Gastroesophageal sphincter (tissue), 4 donors: ENCODE measurements around the gene BCORL1. TPM values are rescaled to one million over a fixed set of nuclear protein-coding genes. Genes with fewer than 3 reads are reported as not detected.

Source experiments
- ATAC-seq: fragments of 150-250 bp; one replicate; pipeline ENCODE4 v1.9.1; 2016; ENCODE audit warnings: mild to moderate bottlenecking, moderate library complexity
- H3K27ac ChIP-seq, 4 donors: fragments of 200-600 bp; sonication (generic) in 3 of 4; 1 replicate in 3 of 4; 2 replicates in 1 of 4; pipeline ENCODE4 v1.5.1; 2016 to 2019
- H3K27me3 ChIP-seq: fragments of 200-600 bp; sonication (generic); one replicate; pipeline ENCODE4 v1.5.1; 2019
- H3K36me3 ChIP-seq, 2 donors: fragments of 200-600 bp; sonication (generic); one replicate each; pipeline ENCODE4 v1.5.1; 2019; ENCODE audit warnings: control low read depth in 1 of 2
- H3K4me1 ChIP-seq, 3 donors: fragments of 200-600 bp; sonication (generic); 1 replicate in 2 of 3; 2 replicates in 1 of 3; pipeline ENCODE4 v1.5.1; 2016 to 2019; ENCODE audit warnings: control low read depth in 2 of 3
- H3K4me3 ChIP-seq, 2 donors: fragments of 200-600 bp; sonication (generic); one replicate each; pipeline ENCODE4 v1.5.1; 2019; ENCODE audit warnings: mild to moderate bottlenecking in 1 of 2, moderate library complexity in 1 of 2
- H3K9me3 ChIP-seq, 3 donors: fragments of 200-600 bp; sonication (generic); one replicate each; pipeline ENCODE4 v1.5.1; 2017 to 2019; ENCODE audit warnings: control low read depth in 2 of 3
- EP300 ChIP-seq: sonication (generic); formaldehyde crosslinking; IDR thresholded peaks from one replicate; pipeline ENCODE4 v1.6.1; 2017; ENCODE audit warnings: antibody characterized with exemption, mild to moderate bottlenecking
- POLR2A ChIP-seq, 2 donors: fragments of 450-650 bp; IDR thresholded peaks; one replicate each; pipeline ENCODE4 v1.6.1; 2017; ENCODE audit warnings: antibody characterized with exemption in 2 of 2, mild to moderate bottlenecking in 2 of 2, moderate library complexity in 1 of 2
- POLR2AphosphoS5 ChIP-seq: sonication (generic); formaldehyde crosslinking; IDR thresholded peaks from one replicate; pipeline ENCODE4 v1.6.1; 2017; ENCODE audit warnings: antibody characterized with exemption
- WGBS, 2 donors: methylation state at CpG; one replicate each; pipeline ENCODE4 v1.1.5; 2018; ENCODE audit warnings: low coverage in 1 of 2; 5-methylcytosine and 5-hydroxymethylcytosine counted together
- total RNA-seq, 4 donors: library from RNA; depleted of rRNA; stranded (reverse); fragments of >200 nt; gene quantifications; one replicate each; pipeline ENCODE4 v1.1.0, GENCODE V29; 2016
- TF ChIP-seq, protein P1 (sequence below), 4 experiments: fragments of 200-600 bp in 2 of 4; fragments of 450-650 bp in 2 of 4; sonication (generic) in 1 of 4; IDR thresholded peaks; one replicate each; pipeline ENCODE4 v1.5.1; 2017 to 2019; ENCODE audit warnings: antibody characterized with exemption in 4 of 4, mild to moderate bottlenecking in 2 of 4, moderate library complexity in 2 of 4

BCORL1 gene
- total RNA-seq, 4 donors from 2014 or later, result 2.8 to 10.4 (median 6.6) TPM

DNA sequence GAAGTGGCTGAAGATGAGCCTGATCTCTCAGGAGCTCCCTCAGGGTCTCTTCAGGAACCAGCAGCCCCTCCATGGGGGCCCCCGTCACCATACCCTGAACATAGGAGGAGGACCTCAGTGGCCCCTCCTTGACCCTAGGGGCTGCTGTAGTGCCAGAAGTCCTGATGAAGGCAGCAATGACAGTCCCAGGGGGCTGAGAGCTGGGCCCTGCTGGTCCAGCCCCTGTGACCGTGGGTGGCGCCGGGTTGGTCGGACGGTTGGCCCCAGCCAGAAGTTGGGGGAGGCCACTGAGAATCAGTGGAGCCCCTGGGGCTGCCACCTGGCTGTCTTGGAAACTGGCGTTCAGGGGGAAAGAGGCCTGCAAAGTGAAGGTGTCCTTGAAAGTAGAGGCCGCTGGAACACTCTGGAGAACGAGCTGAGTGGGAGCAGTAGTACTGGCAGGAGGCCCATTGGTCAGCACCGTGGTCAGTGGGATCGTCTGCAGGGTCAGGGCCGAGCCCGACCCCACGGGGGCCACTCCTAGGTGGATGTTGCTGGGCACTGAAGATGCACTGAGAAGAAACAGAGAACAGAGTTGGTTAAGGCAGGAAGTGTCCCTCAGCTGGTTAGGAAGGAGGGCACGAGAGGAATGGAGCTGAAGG is 84.7 kb downstream of the BCORL1 start:
- ATAC-seq, result no peak
- Histone ChIP-seq H3K4me1 (no peaks in the 10 kb centered on the region), H3K4me3 (no peak overlapping the region), H3K36me3 (peaks cover 0 to 52% of the 10 kb centered on the region in 2 donors), H3K27ac (no peak overlapping the region), H3K9me3 (no peaks in the 10 kb centered on the region), H3K27me3 (no peaks in the 10 kb centered on the region)
- 60% methylated on average over 1 of the region's 15 CpGs; no CpG with 5 or more reads in 1 of the 2 donors for WGBS, 2 donors
- TF ChIP-seq, protein P1, sequence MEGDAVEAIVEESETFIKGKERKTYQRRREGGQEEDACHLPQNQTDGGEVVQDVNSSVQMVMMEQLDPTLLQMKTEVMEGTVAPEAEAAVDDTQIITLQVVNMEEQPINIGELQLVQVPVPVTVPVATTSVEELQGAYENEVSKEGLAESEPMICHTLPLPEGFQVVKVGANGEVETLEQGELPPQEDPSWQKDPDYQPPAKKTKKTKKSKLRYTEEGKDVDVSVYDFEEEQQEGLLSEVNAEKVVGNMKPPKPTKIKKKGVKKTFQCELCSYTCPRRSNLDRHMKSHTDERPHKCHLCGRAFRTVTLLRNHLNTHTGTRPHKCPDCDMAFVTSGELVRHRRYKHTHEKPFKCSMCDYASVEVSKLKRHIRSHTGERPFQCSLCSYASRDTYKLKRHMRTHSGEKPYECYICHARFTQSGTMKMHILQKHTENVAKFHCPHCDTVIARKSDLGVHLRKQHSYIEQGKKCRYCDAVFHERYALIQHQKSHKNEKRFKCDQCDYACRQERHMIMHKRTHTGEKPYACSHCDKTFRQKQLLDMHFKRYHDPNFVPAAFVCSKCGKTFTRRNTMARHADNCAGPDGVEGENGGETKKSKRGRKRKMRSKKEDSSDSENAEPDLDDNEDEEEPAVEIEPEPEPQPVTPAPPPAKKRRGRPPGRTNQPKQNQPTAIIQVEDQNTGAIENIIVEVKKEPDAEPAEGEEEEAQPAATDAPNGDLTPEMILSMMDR (IDR thresholded peaks at IDR 0.05), result no peak
- TF ChIP-seq POLR2A (IDR thresholded peaks at IDR 0.05) (no peak), EP300 (no peak), POLR2AphosphoS5 (no peak)

DNA sequence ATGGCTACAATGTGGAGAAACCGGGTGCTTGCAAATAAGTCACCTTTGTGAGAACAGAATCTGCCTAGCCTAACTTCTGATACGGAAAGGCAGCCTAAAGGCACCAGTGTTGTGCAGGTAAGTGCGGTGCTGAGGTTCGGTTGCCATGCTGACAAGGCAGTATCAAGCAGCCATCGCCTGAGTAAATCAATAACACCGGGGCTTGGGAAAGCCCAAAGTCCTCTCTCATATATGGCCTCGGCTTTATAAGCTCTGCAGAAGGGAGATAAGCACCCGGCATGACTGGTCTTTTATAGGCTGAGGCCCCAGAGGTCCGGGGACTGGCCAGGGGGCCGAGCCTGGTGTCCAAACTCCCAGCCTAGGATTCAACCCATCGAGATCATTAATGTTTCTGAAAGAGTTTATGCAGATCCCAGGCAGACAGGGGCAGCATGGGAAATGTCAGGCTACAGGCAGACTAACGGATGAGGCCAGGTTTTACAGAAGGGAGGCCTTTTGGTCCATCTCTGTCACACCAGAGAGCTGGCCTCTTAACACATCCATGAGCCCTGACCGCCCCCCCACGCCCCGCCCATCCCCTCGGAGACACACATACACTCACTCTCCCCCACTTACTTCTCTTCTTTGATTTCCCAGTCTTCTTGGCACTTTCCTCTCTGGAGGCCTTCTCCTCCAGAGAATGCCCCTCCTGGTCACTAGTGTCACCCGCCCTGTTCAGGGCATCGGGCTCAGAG is 89.3 kb downstream of the BCORL1 start:
- Histone ChIP-seq H3K4me1 (no peaks in the 10 kb centered on the region), H3K9me3 (no peaks in the 10 kb centered on the region), H3K4me3 (no peak overlapping the region), H3K27me3 (no peaks in the 10 kb centered on the region), H3K27ac (no peak overlapping the region), H3K36me3 (peaks cover 0 to 69% of the 10 kb centered on the region in 2 donors)
- ATAC-seq, result no peak
- no peak for TF ChIP-seq POLR2AphosphoS5
- no peak for TF ChIP-seq EP300
- TF ChIP-seq, protein P1 (IDR thresholded peaks at IDR 0.05), result no peak
- no peak for TF ChIP-seq POLR2A (IDR thresholded peaks at IDR 0.05)
- WGBS, 2 donors, result 69% methylated on average over 10 of the region's 18 CpGs; no CpG with 5 or more reads in 1 of the 2 donors

DNA sequence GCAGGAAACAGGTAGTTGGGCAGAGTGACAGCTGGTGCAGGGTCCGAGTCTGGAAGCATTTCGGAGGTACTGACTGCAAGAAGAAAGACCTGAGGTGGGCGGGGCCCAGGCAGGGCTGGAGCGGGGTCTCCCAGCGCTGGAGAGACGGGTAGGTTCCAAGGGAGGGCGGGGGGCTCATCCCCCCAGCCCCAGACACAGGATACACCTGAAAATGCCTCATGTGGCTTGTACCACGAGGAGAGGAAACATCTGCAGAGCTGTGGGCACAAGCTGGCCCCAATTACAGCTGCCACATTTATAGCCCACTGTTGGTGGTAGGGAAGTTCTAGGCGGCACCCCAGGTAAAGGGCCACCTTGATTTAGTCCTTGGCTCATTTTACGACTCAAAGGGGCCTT is 89.9 kb downstream of the BCORL1 start:
- WGBS, 2 donors, result no CpG with 5 or more reads among the region's 10 CpGs
- peaks cover 0 to 63% of the 10 kb centered on the region in 2 donors for H3K36me3 ChIP-seq
- no peak for TF ChIP-seq EP300
- TF ChIP-seq, protein P1 (IDR thresholded peaks at IDR 0.05), result no peak
- TF ChIP-seq POLR2A (IDR thresholded peaks at IDR 0.05), result no peak
- TF ChIP-seq POLR2AphosphoS5, result no peak
- no peaks in the 10 kb centered on the region for H3K27me3 ChIP-seq
- no peaks in the 10 kb centered on the region for H3K4me1 ChIP-seq
- H3K27ac ChIP-seq, result no peak overlapping the region
- H3K4me3 ChIP-seq, result no peak overlapping the region
- no peak for ATAC-seq
- H3K9me3 ChIP-seq, result no peaks in the 10 kb centered on the region

DNA sequence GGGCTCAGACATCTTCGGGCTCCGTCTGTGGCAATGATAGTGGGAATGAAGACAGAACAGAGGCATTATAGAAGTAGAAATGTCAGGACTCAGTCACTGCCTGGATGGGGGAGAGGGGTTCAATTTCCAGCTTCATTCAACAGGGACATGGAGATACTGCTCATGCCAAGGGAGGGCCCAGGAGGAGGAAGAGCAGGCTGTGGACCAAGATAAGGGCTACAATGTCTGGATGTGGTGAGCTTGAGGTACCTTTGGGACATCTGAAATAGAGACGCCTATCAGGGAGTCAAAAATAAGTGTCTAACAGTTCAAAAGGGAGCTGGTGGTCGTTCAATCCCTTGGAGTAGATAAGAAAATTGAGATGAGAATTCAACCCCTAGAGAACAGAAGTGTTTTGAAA is 93.3 kb downstream of the BCORL1 start:
- Histone ChIP-seq H3K9me3 (no peaks in the 10 kb centered on the region), H3K27ac (no peak overlapping the region), H3K36me3 (peaks cover 0 to 37% of the 10 kb centered on the region in 2 donors), H3K4me3 (no peak overlapping the region), H3K4me1 (no peaks in the 10 kb centered on the region), H3K27me3 (no peaks in the 10 kb centered on the region)
- 20% methylated on average over 1 of the region's 4 CpGs; no CpG with 5 or more reads in 1 of the 2 donors for whole genome bisulfite sequencing, 2 donors
- TF ChIP-seq, protein P1 (IDR thresholded peaks at IDR 0.05), result no peak
- TF ChIP-seq POLR2A (IDR thresholded peaks at IDR 0.05) (no peak), POLR2AphosphoS5 (no peak), EP300 (no peak)
- ATAC-seq, result no peak
